ENCODE data around the gene PFKFB3. TPM values are rescaled to one million over a fixed set of nuclear protein-coding genes. Genes with fewer than 3 reads are reported as not detected.
"Not testable (repeated sequence)": the region's sequence is repeated elsewhere in the genome, so short reads cannot be mapped to it uniquely, and the experiment has no call there.

PFKFB3 gene
- total RNA-seq, 1 experiment from 2014 or later, result 23.4 TPM

DNA sequence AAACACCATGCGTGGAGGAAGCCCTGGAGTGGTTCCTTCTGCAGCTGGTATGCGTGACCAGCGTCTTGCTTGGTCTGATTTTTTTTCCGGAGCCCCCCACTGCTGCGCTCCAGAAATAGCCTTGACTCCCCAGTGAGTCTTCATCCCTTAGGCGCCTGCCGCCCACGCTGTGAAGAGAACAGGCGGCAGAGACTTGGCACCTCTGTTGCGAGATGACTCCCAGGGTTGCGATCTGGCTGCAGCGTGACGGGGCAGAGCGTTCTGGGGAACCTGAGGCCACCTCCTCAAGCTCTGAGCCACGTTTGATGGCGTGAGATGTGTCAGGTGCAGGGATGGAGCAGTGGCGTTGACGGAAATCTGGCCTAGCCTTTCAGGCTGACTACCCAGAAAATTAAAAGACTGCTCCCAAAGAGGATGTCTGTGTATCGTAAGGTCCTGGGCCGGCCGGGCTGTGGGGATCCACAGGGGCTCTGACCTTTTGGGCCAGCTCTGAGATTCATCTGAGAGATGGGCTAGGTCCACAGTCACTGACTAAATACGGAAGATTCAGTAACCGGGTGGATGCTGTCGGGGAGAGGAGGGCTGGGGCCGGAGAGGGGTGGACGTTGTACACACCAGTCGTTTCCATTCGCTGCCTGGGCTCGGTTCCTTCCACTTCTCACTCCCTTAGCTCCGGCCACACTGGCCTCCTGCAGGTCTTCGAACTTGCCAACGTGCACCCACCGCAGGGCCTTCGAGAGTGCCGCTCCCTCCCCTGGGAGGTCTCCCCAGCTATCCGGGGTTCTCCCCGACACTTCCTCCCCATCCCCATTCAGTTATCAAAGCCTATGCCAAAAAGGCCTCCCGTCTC, 33.8 kb downstream of the PFKFB3 start:
- DNase-seq (ENCODE audit: low read depth), result no peak

DNA sequence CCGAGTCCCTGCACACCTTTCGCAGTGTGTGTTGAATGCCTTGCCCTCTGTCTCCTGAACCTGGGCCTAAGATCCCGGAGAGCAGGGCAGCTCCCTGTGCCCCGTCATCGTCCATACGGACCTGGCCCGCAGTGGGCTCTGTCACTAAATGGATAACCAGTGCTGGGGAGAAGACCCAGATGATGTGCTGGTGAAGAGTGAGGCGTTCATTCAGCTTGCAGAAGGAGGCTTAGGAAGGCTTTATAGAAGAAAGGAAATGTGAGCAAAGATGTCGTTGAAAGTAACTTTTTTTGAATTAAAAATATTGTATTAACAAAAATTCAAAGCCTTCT, 34.4 kb downstream of the PFKFB3 start:
- DNase-seq (ENCODE audit: low read depth), result no peak

DNA sequence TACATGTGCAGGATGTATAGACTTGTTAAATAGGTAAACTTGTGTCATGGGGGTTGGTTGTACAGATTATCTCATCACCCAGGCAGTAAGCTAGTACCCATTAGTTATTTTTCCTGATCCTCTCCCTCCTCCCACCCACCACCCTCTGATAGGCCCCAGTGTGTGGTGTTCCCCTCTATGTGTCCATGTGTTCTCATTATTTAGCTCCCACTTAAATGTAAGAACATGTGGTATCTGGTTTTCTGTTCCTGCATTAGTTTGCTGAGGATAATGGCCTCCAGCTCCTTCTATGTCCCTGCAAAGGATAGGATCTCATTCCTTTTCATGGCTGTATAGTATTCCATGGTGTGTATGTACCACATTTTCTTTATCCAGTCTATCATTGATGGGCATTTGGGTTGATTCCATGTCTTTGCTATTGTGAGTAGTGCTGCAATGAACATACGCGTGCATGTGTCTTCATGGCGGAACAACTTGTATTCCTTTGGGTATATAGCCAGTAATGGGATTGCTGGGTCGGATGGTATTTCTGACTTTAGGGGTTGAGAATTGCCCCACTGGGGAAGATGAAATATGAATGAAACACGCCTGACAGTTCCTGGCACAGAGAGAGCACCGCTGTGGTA, 36.0 kb downstream of the PFKFB3 start:
- DNase-seq (ENCODE audit: low read depth), result not testable (repeated sequence)

DNA sequence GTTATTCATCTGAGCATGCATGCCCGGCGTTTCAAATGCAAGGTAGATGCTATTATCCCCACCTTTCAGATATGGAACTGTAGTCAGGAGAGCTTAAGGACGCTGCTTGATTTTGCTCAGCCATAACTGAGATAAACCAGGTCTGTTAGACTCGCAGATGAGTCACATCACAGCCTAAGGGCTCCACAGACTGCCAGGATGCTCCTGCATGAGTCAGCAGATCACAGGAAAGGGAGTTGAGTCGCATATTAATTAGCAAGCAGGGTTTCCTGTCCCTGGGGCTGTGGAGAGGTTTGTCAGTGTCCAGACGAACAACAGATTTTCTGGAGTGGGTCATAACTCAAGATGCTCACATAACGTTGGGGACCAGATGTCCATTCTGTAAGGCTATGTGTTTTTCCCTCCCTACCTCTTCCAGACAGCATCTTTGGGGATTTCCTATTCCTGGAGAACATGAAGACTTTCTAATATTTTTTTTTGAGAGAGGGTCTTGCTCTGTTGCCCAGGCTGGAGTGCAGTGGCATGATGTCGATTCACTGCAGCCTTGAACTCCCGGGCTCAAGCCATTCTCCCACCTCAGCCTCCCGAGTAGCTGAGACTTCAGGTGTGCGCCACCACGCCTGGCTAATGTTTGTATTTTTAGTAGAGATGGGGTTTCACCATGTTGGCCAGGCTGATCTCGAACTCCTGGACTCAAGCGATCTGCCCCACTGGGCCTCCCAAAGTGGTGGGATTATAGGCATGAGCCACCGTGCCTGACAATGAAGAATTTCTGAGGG, 36.7 kb downstream of the PFKFB3 start:
- DNase-seq (ENCODE audit: low read depth), result peak; percentile 98

DNA sequence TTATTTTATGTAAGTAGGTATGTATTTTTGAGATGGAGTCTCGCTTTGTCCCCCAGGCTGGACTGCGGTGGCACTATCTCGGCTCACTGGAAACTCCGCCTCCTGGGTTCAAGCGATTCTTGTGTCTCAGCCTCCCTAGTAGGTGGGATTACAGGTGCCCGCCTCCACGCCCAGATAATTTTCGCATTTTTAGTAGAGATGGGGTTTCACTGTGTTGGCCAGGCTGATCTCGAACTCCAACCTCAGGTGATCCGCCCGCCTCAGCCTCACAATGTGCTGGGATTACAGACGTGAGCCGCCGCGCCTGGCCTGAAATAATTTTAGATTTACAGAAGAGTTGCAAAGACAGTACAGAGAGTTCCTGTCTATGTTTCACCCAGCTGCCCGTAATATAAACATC, 37.5 kb downstream of the PFKFB3 start:
- DNase-seq (ENCODE audit: low read depth), result no peak

DNA sequence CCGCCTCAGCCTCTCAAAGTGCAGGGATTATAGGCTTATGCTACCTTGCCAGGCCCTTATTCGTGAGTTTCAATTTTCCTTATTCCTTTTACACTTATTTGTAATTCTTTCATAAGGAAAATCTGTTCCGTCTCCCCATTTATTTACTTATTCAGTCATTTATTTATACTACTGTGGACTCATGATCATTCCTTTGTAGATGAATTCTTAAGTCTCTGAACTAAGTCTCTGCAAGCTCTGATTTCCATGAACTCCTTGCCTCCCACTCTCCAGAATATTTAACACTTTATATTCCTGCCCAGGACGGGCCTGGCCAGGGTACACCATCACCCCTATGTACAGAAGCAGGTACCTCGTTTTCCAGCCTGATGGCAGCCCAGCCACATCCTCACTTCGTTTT, 39.4 kb downstream of the PFKFB3 start:
- no peak for DNase-seq (ENCODE audit: low read depth)

DNA sequence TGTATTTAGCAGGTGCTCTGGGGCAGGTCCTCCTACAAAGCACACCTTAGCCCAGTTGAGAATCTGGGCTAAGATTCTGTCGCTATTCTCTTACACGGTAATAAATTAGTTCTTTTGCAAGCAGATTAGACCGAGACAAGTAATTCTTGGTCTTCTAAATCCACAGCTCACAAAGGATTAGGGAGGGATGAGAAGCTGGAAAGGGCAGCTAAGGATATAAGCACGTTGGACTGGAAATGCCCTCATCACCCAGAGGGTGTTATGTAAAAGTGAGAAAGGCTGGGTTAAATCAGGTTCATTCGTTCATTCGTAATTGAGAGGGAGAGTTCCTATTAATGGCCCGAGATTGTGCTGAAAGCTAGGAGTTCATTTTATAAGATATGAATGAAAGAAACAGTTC, 41.8 kb downstream of the PFKFB3 start:
- no peak for DNase-seq (ENCODE audit: low read depth)

DNA sequence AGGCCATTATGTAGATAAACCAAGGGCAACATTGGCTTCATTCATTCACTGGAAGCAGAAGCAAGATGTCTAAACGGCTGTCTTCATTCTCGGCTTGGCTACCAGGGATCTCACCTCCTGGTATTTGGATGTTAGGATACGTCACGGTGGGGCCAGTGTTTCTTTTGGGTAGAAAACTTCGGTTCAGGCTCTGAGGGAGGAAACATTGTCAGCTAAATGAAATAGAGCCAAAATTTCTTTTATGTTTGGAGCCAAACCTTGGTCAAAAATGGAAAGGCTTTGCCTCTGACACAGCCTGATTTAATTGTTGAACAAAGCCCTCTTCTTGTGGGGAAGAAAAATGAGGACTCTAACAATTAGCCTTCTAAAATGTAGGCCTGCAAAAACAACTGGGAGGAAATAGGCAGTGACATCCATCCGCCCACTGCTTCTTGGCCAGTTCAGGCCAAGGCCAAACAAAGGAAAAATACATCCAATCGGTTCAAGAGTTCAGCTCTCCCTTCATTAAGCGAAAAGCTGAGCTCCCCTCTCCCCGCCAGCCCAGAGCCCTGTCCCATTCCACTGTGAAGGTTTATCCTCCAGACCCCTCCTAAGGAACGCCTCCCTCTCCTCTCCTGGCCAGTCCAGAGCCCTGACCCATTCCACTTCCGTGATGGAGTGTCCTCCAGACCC, 44.4 kb downstream of the PFKFB3 start:
- no peak for DNase-seq (ENCODE audit: low read depth)

DNA sequence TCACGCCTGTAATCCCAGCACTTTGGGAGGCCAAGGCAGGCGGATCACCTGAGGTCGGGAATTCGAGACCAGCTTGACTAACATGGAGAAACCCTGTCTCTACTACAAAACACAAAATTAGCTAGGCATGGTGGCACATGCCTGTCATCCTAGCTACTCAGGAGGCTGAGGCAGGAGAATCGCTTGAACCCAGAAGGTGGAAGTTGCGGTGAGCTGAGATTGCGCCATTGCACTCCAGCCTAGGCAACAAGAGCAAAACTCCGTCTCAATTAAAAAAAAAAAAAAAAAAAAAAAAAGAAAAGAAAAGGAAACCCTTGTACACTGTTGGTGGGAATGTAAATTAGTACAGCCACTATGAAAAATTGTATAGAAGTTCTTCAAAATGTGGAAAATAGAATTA, 46.2 kb downstream of the PFKFB3 start:
- DNase-seq (ENCODE audit: low read depth), result not testable (repeated sequence)

DNA sequence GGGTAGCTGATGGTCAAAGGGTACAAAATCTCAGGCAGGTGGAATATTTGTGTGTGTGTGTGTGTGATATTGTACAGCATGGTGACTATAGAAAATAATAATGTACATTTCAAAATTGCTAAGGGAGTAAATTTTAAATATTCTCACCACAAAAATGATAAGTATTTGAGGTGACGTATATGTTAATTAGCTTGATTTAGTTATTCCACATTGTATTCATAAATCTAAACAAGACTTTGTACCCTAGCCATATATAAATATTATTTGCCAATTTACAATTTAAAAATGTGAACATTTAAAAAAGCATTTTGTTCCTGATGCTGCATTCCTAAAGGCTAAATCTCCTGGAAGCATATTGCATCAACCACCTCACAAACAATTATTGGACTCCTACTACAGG, 47.0 kb downstream of the PFKFB3 start:
- no peak for DNase-seq (ENCODE audit: low read depth)

DNA sequence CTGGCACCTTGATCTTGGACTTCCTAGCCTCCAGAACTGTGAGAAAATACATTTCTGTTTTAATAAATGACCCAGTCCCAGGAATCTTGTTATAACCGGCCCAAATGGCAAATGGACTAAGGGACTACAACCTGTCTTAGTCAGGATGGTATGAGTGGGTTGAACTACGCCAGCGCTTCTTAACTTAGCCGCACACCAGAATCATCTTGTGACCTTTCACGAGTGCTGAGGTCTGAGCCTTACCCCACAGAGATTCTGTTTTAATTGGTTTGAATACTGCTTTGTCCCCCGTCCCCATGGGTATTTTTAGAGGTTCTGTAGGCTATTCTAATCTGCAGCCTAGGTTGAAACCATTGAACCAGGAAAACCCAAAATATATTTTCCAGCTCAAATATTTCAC, 48.0 kb downstream of the PFKFB3 start:
- DNase-seq (ENCODE audit: low read depth), result no peak

DNA sequence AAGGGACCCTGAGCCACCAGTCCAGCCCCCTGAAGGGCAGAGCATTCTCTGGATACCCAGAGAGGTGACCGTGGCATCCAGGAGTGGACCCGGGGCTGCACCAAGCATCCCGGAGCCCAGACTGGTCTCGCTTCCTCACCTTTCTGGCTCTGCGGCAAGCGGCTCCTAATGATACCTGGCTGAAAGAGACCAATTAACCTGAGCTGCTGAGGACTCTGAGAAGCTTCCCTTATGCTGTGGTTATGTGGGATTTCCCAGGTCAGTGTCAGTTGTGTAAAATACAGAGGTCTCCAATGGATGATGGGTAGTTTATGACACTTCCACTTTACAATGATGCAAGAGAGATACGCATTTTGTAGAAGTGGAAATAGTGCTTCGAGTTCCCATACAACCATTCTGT, 51.5 kb downstream of the PFKFB3 start:
- DNase-seq (ENCODE audit: low read depth), result no peak

DNA sequence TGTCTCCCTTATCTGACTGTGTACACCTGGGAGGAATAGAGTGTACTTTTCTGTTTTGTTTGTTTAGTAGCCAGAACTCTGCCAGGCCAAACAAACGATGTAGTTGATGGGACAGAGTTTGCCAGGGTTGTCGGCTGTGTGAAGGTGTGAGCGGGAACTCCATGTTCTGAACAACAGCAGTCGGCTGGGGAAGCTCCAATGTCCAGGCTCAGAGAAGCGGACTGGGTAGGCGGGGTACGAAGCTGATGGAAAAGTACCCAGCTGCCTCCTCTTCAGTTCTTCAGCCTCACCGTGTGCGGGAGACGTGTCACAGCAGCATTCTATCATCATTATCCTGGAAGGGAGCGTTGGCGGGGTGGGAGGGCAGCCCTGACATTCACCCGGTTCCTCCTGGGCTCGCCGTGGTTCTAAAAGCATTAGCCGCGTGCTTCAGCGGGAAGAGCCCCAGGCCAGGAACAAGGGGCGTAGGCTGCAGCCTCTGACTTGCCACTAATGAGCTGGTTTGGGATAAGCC, 52.9 kb downstream of the PFKFB3 start:
- no peak for DNase-seq (ENCODE audit: low read depth)

DNA sequence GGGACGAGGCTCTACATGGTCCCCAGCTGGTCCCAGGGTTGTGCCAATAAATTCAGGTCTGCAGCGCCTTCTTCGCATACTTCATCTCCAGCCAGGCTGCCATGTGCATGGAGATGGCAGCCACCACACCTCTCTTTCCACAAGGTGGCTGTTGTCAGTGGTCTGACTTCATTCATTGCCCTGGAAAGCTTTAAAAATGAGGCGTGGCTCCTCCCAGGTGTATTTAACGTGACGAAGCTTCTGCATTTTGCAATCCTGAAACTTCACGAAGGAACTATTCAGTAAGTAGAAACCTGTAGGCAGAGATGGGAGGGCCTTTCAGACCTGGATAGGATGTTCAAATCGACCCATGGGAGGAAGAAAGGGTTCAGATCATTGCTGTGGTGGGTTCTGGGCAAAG, 53.7 kb downstream of the PFKFB3 start:
- no peak for DNase-seq (ENCODE audit: low read depth)

DNA sequence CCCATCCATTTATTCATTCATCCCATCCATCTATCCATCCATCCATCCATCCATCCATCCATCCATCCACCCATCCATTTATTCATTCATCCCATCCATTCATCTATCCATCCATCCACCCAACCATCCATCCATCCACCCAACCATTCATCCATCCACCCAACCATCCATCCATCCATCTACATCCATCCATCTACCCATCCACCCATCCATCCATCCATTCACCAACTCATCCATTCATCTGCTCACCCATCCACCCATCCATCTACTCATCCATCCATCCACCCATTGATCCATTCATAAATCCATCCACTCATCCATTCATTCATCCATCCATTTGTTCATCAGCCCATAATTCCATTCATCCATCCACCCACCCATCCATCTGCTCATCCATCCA, 56.4 kb downstream of the PFKFB3 start:
- DNase-seq (ENCODE audit: low read depth), result no peak

DNA sequence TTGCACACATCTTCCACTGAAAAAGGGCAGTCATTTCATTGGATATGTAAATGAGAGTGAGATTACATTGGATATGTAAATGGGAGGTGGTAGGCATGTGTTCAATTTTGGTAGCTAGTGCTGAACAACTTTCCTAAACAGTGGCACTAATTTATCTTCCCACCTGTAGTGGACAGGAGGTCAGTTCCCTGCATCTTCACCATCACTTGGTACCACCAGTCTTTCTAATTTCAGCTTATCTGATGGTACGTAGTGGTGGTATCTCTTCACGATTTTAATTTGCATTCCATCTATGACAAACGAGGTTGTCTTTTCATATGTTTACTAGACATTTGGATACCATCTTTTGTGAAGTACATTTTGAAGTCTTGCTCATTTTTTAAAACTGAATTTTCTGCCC, 58.1 kb downstream of the PFKFB3 start:
- DNase-seq (ENCODE audit: low read depth), result no peak

DNA sequence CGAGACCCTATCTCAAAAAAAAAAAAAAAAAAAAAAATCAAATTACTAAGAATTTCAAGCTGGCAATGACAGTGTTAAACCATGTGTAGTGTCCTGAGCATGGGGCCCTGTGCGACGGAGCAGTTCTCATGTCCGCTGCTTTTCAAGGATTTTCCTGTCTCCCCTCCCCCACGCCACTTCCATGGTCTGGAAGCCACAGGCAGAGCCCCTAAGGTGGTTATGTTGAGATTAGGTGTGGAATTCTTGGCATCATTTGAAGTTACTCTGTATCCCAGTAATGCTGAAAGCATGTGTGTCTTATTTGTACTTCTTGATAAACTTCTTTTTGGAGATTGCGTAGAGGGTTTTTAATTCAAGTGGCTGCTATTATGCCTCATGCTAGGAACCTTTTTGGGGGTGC, 65.2 kb downstream of the PFKFB3 start:
- no peak for DNase-seq (ENCODE audit: low read depth)

DNA sequence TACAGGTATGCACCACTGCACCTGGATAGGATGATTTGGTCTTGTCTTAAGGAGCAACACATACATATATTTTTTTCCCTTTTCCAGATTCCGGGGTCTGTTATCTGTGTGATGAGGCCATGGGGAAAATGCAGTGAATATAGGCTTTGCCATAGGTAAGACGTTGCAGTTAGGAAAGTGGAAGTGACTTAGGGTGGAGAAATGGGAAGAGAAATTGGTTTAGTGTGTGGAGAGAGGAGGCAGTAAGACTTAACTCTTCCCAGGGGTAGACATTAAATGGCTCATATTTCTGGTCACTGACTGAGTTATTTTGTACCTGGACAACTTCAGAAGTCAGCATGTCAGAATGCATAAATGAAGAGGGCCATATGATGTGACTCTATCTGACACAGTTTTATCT, 66.7 kb downstream of the PFKFB3 start:
- DNase-seq (ENCODE audit: low read depth), result no peak

DNA sequence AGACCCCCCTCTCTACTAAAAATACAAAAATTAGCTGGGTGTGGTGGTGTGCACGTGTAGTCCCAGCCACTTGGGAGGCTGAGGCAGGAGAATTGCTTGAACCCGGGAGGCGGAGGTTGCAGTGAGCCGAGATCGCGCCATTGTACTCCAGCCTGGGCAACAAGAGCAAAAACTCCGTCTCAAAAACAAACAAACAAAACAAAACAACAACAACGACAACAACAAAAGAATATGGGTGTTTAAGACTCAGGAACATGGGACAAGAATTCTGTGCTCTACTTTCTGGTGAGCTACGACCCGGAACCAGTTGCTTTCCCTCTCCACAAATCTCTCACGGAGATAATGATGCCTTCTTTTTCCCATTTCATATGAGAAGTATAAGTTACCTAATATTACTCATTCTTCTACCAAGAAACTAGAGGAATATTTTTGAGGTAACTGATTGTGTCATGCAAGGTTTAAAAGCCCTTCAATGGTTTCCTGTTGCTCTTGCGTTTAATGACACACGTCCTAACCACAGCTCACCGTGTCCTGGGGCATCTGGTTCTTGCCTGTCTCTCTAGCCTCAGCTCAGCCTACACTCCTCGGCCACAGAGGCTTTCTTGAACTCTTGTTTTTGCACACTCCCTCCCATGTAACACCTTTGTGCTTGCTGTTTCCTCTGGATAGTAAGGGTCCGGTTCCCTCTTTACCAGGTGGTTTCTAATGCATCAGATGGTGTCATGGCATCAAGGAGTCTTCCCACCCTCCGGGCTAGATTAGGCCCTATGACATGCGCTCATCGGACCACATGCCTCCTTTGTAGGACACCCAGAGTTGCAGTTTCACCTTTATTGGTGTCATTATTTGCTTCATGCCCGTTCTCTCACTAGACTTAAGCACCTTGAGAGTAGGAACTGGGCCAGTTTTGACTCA, 67.5 kb downstream of the PFKFB3 start:
- peak; percentile 83 for DNase-seq (ENCODE audit: low read depth)

DNA sequence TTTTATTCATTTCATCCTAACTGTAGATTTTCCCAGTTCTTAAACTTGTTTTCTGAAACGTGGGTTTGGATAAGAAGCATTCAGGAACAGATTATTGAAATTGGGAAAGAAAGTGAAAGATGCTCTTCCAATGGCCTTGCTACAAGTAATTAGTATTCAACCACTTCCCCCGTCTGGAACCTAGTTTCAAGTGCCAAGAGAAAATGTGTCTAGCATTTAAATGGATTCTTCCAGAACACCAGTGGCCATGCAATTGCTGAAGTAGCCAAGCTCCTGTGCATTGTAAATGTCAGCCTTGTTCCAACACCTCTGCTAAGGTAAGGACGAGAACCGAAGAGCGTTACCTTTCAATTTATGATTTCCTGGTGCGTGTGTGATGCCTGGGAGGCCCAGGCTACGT, 68.2 kb downstream of the PFKFB3 start:
- DNase-seq (ENCODE audit: low read depth), result no peak

DNA sequence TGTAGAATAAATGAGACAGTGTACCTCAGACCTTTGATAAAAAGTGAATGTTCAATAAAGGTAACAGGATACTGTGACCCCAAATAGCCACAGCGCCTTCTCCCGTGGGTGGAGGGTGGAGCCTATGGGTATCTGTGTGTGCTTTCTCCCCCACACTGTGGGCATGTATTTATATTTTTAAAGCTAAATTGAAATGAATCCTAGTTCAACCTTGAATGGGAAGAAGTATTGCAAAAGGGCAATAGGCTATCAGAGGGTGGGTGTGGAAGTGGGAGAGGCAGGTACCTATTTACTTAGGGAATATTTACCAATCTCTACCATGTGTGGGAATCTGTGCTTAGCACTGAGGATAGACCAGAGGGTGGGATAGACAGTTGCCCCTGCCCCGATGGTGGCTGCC, 68.9 kb downstream of the PFKFB3 start:
- no peak for DNase-seq (ENCODE audit: low read depth)

Measured in M059J (cell line).